Nephron progenitor cell (in vitro differentiated cells): ENCODE measurements around the gene PDE4A.
A peak's percentile ranks its signal among the peaks of the same experiment; 100 is the strongest.

Source experiments
- DNase-seq: peaks from one replicate; pipeline ENCODE4 v3.0.0; 2021
- H3K27ac Mint-ChIP-seq: 2 replicates; pipeline ENCODE4 v1.8.0; 2021; ENCODE audit warnings: mild to moderate bottlenecking, moderate library complexity, mixed read lengths
- H3K27me3 Mint-ChIP-seq: 2 replicates; pipeline ENCODE4 v1.8.0; 2021; ENCODE audit warnings: mild to moderate bottlenecking, low read depth, mixed read lengths; ENCODE audit not compliant: poor library complexity
- H3K36me3 Mint-ChIP-seq: 2 replicates; pipeline ENCODE4 v1.8.0; 2021; ENCODE audit warnings: low read depth, mixed read lengths
- H3K4me1 Mint-ChIP-seq: 2 replicates; pipeline ENCODE4 v1.8.0; 2021; ENCODE audit warnings: mixed read lengths
- H3K4me3 Mint-ChIP-seq: 2 replicates; pipeline ENCODE4 v1.8.0; 2021; ENCODE audit warnings: mild to moderate bottlenecking, moderate library complexity, mixed read lengths
- H3K9me3 Mint-ChIP-seq: 2 replicates; pipeline ENCODE4 v1.8.0; 2021; ENCODE audit warnings: mild to moderate bottlenecking, moderate library complexity, mixed read lengths
- TF ChIP-seq, protein P1 (sequence below): fragments of 200-600 bp; sonication (generic); IDR thresholded peaks from 2 replicates; pipeline ENCODE4 v1.5.0; 2021; ENCODE audit warnings: antibody characterized with exemption

The PDE4A gene

DNA sequence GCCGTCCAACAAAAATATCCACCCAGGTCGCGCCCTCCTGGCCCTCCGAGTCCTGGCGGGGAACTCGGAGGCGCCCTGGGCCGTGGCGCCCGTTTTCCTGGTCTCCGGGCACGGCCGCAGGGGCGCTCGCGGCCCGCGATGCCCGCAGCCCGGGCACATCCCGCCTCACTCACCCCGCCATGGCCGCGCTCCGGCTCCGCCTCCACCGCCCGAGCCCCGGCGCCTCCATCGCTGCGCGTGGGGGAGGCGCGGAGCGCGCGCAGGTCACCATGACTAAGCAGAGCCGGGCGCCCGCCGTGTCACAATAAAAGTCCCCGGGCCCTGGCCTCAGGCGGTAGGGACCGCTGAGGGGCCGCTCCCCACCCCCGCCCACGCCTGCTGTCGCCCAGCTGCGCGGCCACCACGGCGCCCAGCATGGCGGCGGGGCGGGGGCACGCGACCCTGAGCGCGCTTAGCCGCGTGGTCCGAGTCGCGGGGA lies 82.2 kb downstream of the PDE4A start:
- DNase-seq: peak; percentile 92
- H3K27ac Mint-ChIP-seq: peak overlapping the region; percentile 51
- no peaks in the 10 kb centered on the region for H3K27me3 Mint-ChIP-seq
- no peaks in the 10 kb centered on the region for H3K9me3 Mint-ChIP-seq
- H3K4me3 Mint-ChIP-seq: peak overlapping the region; percentile 84
- peaks cover 19% of the 10 kb centered on the region for H3K36me3 Mint-ChIP-seq
- H3K4me1 Mint-ChIP-seq: peaks cover 17% of the 10 kb centered on the region
- TF ChIP-seq, protein P1, sequence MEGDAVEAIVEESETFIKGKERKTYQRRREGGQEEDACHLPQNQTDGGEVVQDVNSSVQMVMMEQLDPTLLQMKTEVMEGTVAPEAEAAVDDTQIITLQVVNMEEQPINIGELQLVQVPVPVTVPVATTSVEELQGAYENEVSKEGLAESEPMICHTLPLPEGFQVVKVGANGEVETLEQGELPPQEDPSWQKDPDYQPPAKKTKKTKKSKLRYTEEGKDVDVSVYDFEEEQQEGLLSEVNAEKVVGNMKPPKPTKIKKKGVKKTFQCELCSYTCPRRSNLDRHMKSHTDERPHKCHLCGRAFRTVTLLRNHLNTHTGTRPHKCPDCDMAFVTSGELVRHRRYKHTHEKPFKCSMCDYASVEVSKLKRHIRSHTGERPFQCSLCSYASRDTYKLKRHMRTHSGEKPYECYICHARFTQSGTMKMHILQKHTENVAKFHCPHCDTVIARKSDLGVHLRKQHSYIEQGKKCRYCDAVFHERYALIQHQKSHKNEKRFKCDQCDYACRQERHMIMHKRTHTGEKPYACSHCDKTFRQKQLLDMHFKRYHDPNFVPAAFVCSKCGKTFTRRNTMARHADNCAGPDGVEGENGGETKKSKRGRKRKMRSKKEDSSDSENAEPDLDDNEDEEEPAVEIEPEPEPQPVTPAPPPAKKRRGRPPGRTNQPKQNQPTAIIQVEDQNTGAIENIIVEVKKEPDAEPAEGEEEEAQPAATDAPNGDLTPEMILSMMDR: no peak

DNA sequence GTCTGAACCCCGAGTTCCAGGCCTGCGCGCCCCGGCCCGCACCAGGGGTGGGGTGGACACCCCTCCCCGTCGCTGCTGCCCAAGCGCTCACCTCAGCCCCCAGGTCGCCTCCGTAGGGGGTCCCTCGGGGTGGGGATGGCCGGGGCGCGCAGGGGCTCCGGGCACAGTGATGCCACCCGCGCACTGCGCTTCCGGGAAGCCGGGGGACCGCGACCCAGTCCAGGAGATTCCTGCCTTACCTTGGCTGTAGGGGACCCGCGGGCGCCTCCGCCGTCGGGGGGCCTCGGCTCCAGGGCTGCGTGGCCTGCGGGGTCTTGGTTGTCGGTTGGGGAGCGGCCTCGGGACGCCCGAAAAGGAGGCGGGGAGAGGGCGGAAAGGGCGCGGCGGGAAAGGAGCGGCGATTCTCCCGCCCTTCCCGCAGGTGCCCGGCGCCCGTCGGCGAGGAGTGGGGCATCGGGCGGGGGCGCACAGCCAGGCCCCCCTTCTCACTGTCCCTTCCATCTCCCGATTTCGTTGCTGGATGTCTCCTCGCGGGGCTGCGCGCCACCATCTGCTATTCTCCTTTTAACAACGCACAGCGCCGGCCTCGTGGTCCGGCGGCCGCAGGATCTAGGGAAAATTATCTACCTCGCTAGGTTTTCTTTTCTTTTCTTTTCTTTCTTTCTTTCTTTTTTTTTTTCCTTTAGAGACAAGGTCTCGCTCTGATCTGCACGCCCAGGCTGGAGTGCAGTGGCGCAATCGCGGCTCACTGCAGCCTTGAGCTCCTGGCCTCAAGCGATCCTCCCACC lies 82.9 kb downstream of the PDE4A start, which contains the start of gene KEAP1:
Gene KEAP1 (minus strand): TSS at position 355 of the 788 bp plus-strand sequence. CDS start 3,323 bp downstream, outside the sequence.
- Mint-ChIP-seq H3K27ac (peak within 1 kb of the TSS; percentile 51), H3K4me3 (peak within 1 kb of the TSS; percentile 89), H3K27me3 (no peaks in the 10 kb centered on the region), H3K9me3 (no peaks in the 10 kb centered on the region), H3K36me3 (peaks cover 19% of the 10 kb centered on the region), H3K4me1 (peaks cover 17% of the 10 kb centered on the region)
- peak; percentile 55 for DNase-seq
- TF ChIP-seq, protein P1: no peak

DNA sequence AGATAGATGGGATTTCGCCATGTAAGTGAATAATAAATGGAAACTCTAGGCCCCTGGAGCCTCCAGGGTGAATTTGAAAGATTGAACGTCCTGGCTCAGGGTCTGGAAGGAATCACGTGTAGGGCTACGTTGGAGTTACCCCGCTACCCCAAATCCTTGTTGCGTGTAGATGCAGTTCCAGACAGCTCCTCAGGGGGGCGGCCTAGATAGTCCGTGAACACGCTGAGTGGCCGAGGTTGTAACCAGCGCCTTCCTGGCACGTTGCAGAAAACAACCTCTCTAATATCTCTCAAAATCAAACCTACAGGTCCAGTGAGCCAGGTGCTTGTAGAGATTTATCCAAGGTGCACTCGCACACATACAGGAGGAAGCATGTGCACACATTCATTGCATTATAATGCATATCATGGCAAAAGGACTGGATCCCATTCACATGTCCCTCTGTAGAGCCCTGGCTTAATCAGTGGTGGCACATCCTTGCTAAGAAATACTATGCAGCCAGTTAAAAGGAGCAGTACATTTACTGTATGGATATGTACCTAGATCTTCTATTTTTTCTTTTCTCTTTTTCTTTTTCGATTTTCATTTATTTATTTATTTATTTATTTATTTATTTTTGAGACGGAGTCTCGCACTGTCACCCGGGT lies 85.4 kb downstream of the PDE4A start:
- Mint-ChIP-seq H3K4me3 (peak overlapping the region; percentile 30), H3K4me1 (peaks cover 10% of the 10 kb centered on the region)
- TF ChIP-seq, protein P1: peak; percentile 74

DNA sequence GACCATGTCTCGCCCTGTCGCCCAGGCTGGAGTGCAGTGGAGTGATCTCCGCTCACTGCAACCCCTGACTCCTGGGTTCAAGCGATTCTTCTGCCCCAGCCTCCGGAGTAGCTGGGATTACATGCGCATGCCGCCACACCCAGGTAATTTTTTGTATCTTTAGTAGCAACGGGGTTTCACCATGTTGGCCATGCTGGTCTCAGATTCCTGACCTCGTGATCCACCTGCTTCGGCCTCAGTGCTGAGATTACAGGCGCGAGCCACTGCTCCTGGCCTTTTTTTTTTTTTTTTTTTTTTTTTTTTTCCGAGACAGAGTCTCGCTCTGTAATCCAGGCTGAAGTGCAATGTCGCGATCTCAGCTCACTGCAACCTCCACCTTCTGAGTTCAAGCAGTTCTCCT lies 87.7 kb downstream of the PDE4A start:
- TF ChIP-seq, protein P1: no peak
- H3K9me3 Mint-ChIP-seq: no peaks in the 10 kb centered on the region
- DNase-seq: no peak

More for the DNA sequence above, 85.4 kb downstream of the PDE4A start:
- peaks cover 4% of the 10 kb centered on the region for H3K27me3 Mint-ChIP-seq
- no peaks in the 10 kb centered on the region for H3K36me3 Mint-ChIP-seq
- H3K9me3 Mint-ChIP-seq: no peaks in the 10 kb centered on the region
- DNase-seq: peak; percentile 77
- no peak overlapping the region for H3K27ac Mint-ChIP-seq

DNA sequence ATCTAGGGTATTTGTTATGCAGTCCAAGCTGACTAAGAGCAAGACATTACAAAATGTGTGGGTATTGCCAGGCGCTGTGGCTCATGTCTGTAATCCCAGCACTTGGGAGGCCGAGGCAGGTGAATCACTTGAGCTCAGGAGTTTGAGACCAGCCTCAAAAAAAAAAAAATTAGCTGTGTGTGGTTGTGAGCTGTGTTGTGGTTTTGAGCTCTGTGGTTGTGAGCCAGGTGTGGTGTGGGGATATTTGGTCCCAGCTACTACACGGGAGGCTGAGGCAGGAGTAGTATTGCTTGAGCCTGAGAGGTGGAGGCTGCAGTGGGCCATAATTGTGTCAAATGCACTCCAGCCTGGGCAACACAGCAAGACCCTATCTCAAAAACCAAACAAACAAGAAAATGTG lies 88.4 kb downstream of the PDE4A start:
- no peak for DNase-seq
- Mint-ChIP-seq H3K9me3 (no peaks in the 10 kb centered on the region), H3K27me3 (peaks cover 21% of the 10 kb centered on the region), H3K36me3 (peaks cover 8% of the 10 kb centered on the region), H3K4me1 (no peaks in the 10 kb centered on the region), H3K4me3 (no peak overlapping the region), H3K27ac (no peak overlapping the region)
- TF ChIP-seq, protein P1: no peak

More for the DNA sequence above, 87.7 kb downstream of the PDE4A start:
- Mint-ChIP-seq H3K4me1 (no peaks in the 10 kb centered on the region), H3K36me3 (peaks cover 2% of the 10 kb centered on the region), H3K27me3 (peaks cover 15% of the 10 kb centered on the region), H3K27ac (no peak overlapping the region), H3K4me3 (no peak overlapping the region)
